ENCODE measurements around the gene GRWD1.

GRCh38 chr19:48500830-48501493, 55.2 kb downstream of the GRWD1 start:
- no peak for TF ChIP-seq CTCF (IDR thresholded peaks at IDR 0.05)
- TF ChIP-seq, protein P1, sequence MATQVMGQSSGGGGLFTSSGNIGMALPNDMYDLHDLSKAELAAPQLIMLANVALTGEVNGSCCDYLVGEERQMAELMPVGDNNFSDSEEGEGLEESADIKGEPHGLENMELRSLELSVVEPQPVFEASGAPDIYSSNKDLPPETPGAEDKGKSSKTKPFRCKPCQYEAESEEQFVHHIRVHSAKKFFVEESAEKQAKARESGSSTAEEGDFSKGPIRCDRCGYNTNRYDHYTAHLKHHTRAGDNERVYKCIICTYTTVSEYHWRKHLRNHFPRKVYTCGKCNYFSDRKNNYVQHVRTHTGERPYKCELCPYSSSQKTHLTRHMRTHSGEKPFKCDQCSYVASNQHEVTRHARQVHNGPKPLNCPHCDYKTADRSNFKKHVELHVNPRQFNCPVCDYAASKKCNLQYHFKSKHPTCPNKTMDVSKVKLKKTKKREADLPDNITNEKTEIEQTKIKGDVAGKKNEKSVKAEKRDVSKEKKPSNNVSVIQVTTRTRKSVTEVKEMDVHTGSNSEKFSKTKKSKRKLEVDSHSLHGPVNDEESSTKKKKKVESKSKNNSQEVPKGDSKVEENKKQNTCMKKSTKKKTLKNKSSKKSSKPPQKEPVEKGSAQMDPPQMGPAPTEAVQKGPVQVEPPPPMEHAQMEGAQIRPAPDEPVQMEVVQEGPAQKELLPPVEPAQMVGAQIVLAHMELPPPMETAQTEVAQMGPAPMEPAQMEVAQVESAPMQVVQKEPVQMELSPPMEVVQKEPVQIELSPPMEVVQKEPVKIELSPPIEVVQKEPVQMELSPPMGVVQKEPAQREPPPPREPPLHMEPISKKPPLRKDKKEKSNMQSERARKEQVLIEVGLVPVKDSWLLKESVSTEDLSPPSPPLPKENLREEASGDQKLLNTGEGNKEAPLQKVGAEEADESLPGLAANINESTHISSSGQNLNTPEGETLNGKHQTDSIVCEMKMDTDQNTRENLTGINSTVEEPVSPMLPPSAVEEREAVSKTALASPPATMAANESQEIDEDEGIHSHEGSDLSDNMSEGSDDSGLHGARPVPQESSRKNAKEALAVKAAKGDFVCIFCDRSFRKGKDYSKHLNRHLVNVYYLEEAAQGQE (IDR thresholded peaks at IDR 0.05; ENCODE audit: insufficient read depth in 1 of 2, low read depth in 2 of 2, low read length in 1 of 2): no peak
- TF ChIP-seq POLR2AphosphoS5 (IDR thresholded peaks at IDR 0.05; ENCODE audit: low read depth, low read length): no peak
- TF ChIP-seq SIN3A (IDR thresholded peaks at IDR 0.05; ENCODE audit: borderline replicate concordance, insufficient read depth, low read depth, low read length): no peak
- TF ChIP-seq TCF7L2 (IDR thresholded peaks at IDR 0.05; ENCODE audit: low read depth, low read length): no peak
